ENCODE measurements around the gene MYCN.

Gene MYCN

GRCh38 chr2:15940661-15941480 lies 521 bp downstream of the MYCN start:
- Mint-ChIP-seq H3K4me3 (peak overlapping the region; percentile 61), H3K27ac (no peak overlapping the region), H3K27me3 (peaks cover 18% of the 10 kb centered on the region), H3K4me1 (peaks cover 5% of the 10 kb centered on the region), H3K9me3 (no peaks in the 10 kb centered on the region), H3K36me3 (no peaks in the 10 kb centered on the region)
- DNase-seq (ENCODE audit: low spot score in 2 of 2) (no peak), ATAC-seq (ENCODE audit: low read depth) (no peak)

- ATAC-seq (ENCODE audit: low read depth) (no peak), DNase-seq (ENCODE audit: low spot score in 2 of 2) (no peak)
- H3K4me1 Mint-ChIP-seq: peaks cover 5% of the 10 kb centered on the region
- peaks cover 18% of the 10 kb centered on the region for H3K27me3 Mint-ChIP-seq
- no peaks in the 10 kb centered on the region for H3K9me3 Mint-ChIP-seq
- H3K4me3 Mint-ChIP-seq: peak overlapping the region; percentile 61
- no peaks in the 10 kb centered on the region for H3K36me3 Mint-ChIP-seq
- H3K27ac Mint-ChIP-seq: no peak overlapping the region
These were observed 1.1 kb downstream of the MYCN start for GRCh38 chr2:15941481-15941850.

GRCh38 chr2:15941871-15942710 lies 1.7 kb downstream of the MYCN start:
- Mint-ChIP-seq H3K27ac (no peak overlapping the region), H3K27me3 (peaks cover 16% of the 10 kb centered on the region), H3K9me3 (no peaks in the 10 kb centered on the region), H3K36me3 (no peaks in the 10 kb centered on the region), H3K4me3 (peak overlapping the region; percentile 29), H3K4me1 (peaks cover 5% of the 10 kb centered on the region)
- DNase-seq (ENCODE audit: low spot score in 2 of 2) (no peak), ATAC-seq (ENCODE audit: low read depth) (no peak)

GRCh38 chr2:15942711-15943345 lies 2.5 kb downstream of the MYCN start:
- no peak overlapping the region for H3K27ac Mint-ChIP-seq
- H3K9me3 Mint-ChIP-seq: no peaks in the 10 kb centered on the region
- H3K36me3 Mint-ChIP-seq: no peaks in the 10 kb centered on the region
- H3K4me3 Mint-ChIP-seq: peak overlapping the region; percentile 8
- peaks cover 5% of the 10 kb centered on the region for H3K4me1 Mint-ChIP-seq
- ATAC-seq (ENCODE audit: low read depth): no peak
- peaks cover 14% of the 10 kb centered on the region for H3K27me3 Mint-ChIP-seq
- DNase-seq (ENCODE audit: low spot score in 2 of 2): no peak

GRCh38 chr2:15943378-15944280 lies 3.3 kb downstream of the MYCN start:
- Mint-ChIP-seq H3K4me3 (no peak overlapping the region), H3K4me1 (peaks cover 5% of the 10 kb centered on the region), H3K9me3 (no peaks in the 10 kb centered on the region), H3K36me3 (no peaks in the 10 kb centered on the region), H3K27ac (no peak overlapping the region), H3K27me3 (peaks cover 11% of the 10 kb centered on the region)
- DNase-seq (ENCODE audit: low spot score in 2 of 2) (no peak), ATAC-seq (ENCODE audit: low read depth) (no peak)

GRCh38 chr2:15944325-15945017 lies 4.1 kb downstream of the MYCN start:
- ATAC-seq (ENCODE audit: low read depth) (no peak), DNase-seq (ENCODE audit: low spot score in 2 of 2) (no peak)
- peaks cover 11% of the 10 kb centered on the region for H3K27me3 Mint-ChIP-seq
- no peak overlapping the region for H3K4me3 Mint-ChIP-seq
- no peak overlapping the region for H3K27ac Mint-ChIP-seq
- H3K4me1 Mint-ChIP-seq: peaks cover 5% of the 10 kb centered on the region
- H3K36me3 Mint-ChIP-seq: no peaks in the 10 kb centered on the region
- no peaks in the 10 kb centered on the region for H3K9me3 Mint-ChIP-seq

GRCh38 chr2:15945909-15946705 lies 5.8 kb downstream of the MYCN start:
- Mint-ChIP-seq H3K27ac (no peak overlapping the region), H3K4me3 (no peak overlapping the region), H3K36me3 (no peaks in the 10 kb centered on the region), H3K27me3 (peaks cover 11% of the 10 kb centered on the region), H3K9me3 (no peaks in the 10 kb centered on the region), H3K4me1 (peaks cover 1% of the 10 kb centered on the region)
- ATAC-seq (ENCODE audit: low read depth) (no peak), DNase-seq (ENCODE audit: low spot score in 2 of 2) (no peak)

- no peaks in the 10 kb centered on the region for H3K36me3 Mint-ChIP-seq
- ATAC-seq (ENCODE audit: low read depth) (no peak), DNase-seq (ENCODE audit: low spot score in 2 of 2) (no peak)
- H3K27me3 Mint-ChIP-seq: peaks cover 11% of the 10 kb centered on the region
- H3K4me1 Mint-ChIP-seq: no peaks in the 10 kb centered on the region
- H3K9me3 Mint-ChIP-seq: no peaks in the 10 kb centered on the region
- no peak overlapping the region for H3K4me3 Mint-ChIP-seq
- H3K27ac Mint-ChIP-seq: no peak overlapping the region
These were observed 6.6 kb downstream of the MYCN start for GRCh38 chr2:15946983-15947382.

GRCh38 chr2:15947431-15947830 lies 7.1 kb downstream of the MYCN start:
- Mint-ChIP-seq H3K4me3 (no peak overlapping the region), H3K27ac (no peak overlapping the region), H3K36me3 (no peaks in the 10 kb centered on the region), H3K27me3 (peaks cover 11% of the 10 kb centered on the region), H3K9me3 (no peaks in the 10 kb centered on the region), H3K4me1 (no peaks in the 10 kb centered on the region)
- no peak for ATAC-seq (ENCODE audit: low read depth)
- no peak for DNase-seq (ENCODE audit: low spot score in 2 of 2)

GRCh38 chr2:15948704-15948957 lies 8.3 kb downstream of the MYCN start:
- H3K27me3 Mint-ChIP-seq: peaks cover 9% of the 10 kb centered on the region
- H3K27ac Mint-ChIP-seq: no peak overlapping the region
- H3K9me3 Mint-ChIP-seq: peaks cover 1% of the 10 kb centered on the region
- H3K4me1 Mint-ChIP-seq: no peaks in the 10 kb centered on the region
- DNase-seq (ENCODE audit: low spot score in 2 of 2) (no peak), ATAC-seq (ENCODE audit: low read depth) (no peak)
- no peak overlapping the region for H3K4me3 Mint-ChIP-seq
- H3K36me3 Mint-ChIP-seq: no peaks in the 10 kb centered on the region

- Mint-ChIP-seq H3K27me3 (peaks cover 9% of the 10 kb centered on the region), H3K36me3 (no peaks in the 10 kb centered on the region), H3K9me3 (peaks cover 1% of the 10 kb centered on the region), H3K4me3 (no peak overlapping the region), H3K4me1 (no peaks in the 10 kb centered on the region), H3K27ac (no peak overlapping the region)
- no peak for DNase-seq (ENCODE audit: low spot score in 2 of 2)
- ATAC-seq (ENCODE audit: low read depth): no peak
These were observed 8.8 kb downstream of the MYCN start for GRCh38 chr2:15949126-15949525.

GRCh38 chr2:15949551-15949950 lies 9.2 kb downstream of the MYCN start:
- H3K27me3 Mint-ChIP-seq: peaks cover 9% of the 10 kb centered on the region

More at GRCh38 chr2:15949551-15949950, 9.2 kb downstream of the MYCN start:
- H3K4me1 Mint-ChIP-seq: no peaks in the 10 kb centered on the region
- DNase-seq (ENCODE audit: low spot score in 2 of 2) (no peak), ATAC-seq (ENCODE audit: low read depth) (no peak)
- no peak overlapping the region for H3K4me3 Mint-ChIP-seq
- H3K9me3 Mint-ChIP-seq: peaks cover 1% of the 10 kb centered on the region
- H3K36me3 Mint-ChIP-seq: no peaks in the 10 kb centered on the region
- H3K27ac Mint-ChIP-seq: no peak overlapping the region
